ENCODE results near the gene FARS2.

GRCh38 chr6:5664149-5664548, 402.8 kb downstream of the FARS2 start:
- TF ChIP-seq FOXJ3 (CRISPR knock-in tag; IDR thresholded peaks at IDR 0.05; ENCODE audit: borderline replicate concordance) (no peak), ZBTB14 (CRISPR knock-in tag; IDR thresholded peaks at IDR 0.05) (no peak), KDM5A (IDR thresholded peaks at IDR 0.05; ENCODE audit: borderline replicate concordance, low read length) (no peak), POLR2A (IDR thresholded peaks at IDR 0.05; ENCODE audit: insufficient read depth in 1 of 2, low read depth in 2 of 2, low read length in 2 of 2) (no peak), EZH2 (conservative IDR thresholded peaks at IDR 0.05; ENCODE audit: low read depth, low read length) (no peak), ATF5 (CRISPR knock-in tag; IDR thresholded peaks at IDR 0.05; ENCODE audit: low read depth) (no peak), CTCF (CRISPR knock-in tag; IDR thresholded peaks at IDR 0.05) (no peak)

Data from HepG2 (cell line).